ENCODE data around the gene TATDN2. TPM values are rescaled to one million over a fixed set of nuclear protein-coding genes. Genes with fewer than 3 reads are reported as not detected.

The TATDN2 gene
- total RNA-seq, 4 donors from 2014 or later = 22.7 to 59.7 (median 28.2) TPM

- H3K27ac ChIP-seq = no peak overlapping the region
- no peaks in the 10 kb centered on the region for H3K27me3 ChIP-seq
- no peak overlapping the region for H3K4me3 ChIP-seq
- peaks cover 0 to 11% (median 2%) of the 10 kb centered on the region in 4 donors for H3K4me1 ChIP-seq
- 82 to 100% methylated on average over 1 to 3 of the region's 3 CpGs for WGBS, 2 donors (ENCODE audit: low coverage in 1 of 2)
- intact Hi-C loops (cut with DNase I; ENCODE audit: low total_unique reads) (no loop called here), in situ Hi-C loops (cut with MboI; ENCODE audit: low pct_ligation_motif_present in 1 of 4, low pct_unique_long_range_greater_than_20kb in 1 of 4, low sequenced_read_pairs in 3 of 4) (loop anchor here in 2 of 4 donors (25.0 kb wide), 1 partner anchor 257 kb away; the partner anchor contains the start of gene EMC3 (in 2 of the 2))
- H3K36me3 ChIP-seq = no peaks in the 10 kb centered on the region
- TF ChIP-seq POLR2AphosphoS5 (IDR thresholded peaks at IDR 0.05) (no peak), POLR2A (IDR thresholded peaks at IDR 0.05) (no peak), EP300 (IDR thresholded peaks at IDR 0.05; ENCODE audit: low read depth) (no peak)
- TF ChIP-seq, protein P1, sequence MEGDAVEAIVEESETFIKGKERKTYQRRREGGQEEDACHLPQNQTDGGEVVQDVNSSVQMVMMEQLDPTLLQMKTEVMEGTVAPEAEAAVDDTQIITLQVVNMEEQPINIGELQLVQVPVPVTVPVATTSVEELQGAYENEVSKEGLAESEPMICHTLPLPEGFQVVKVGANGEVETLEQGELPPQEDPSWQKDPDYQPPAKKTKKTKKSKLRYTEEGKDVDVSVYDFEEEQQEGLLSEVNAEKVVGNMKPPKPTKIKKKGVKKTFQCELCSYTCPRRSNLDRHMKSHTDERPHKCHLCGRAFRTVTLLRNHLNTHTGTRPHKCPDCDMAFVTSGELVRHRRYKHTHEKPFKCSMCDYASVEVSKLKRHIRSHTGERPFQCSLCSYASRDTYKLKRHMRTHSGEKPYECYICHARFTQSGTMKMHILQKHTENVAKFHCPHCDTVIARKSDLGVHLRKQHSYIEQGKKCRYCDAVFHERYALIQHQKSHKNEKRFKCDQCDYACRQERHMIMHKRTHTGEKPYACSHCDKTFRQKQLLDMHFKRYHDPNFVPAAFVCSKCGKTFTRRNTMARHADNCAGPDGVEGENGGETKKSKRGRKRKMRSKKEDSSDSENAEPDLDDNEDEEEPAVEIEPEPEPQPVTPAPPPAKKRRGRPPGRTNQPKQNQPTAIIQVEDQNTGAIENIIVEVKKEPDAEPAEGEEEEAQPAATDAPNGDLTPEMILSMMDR (IDR thresholded peaks at IDR 0.05) = no peak
- H3K9me3 ChIP-seq = no peaks in the 10 kb centered on the region
- DNase-seq = no peak
Measured at GRCh38 chr3:10244009-10244408, 4.2 kb upstream of the TATDN2 start.

- in situ Hi-C loops (cut with MboI; ENCODE audit: low pct_ligation_motif_present in 1 of 4, low pct_unique_long_range_greater_than_20kb in 1 of 4, low sequenced_read_pairs in 3 of 4) (loop anchor here in 2 of 4 donors (25.0 kb wide), 1 partner anchor 258 kb away; the partner anchor contains the start of gene EMC3 (in 2 of the 2)), intact Hi-C loops (cut with DNase I; ENCODE audit: low total_unique reads) (no loop called here)
- 82 to 86% methylated on average over 2 to 6 of the region's 6 CpGs for WGBS, 2 donors (ENCODE audit: low coverage in 1 of 2)
- Histone ChIP-seq H3K36me3 (no peaks in the 10 kb centered on the region), H3K27me3 (no peaks in the 10 kb centered on the region), H3K4me3 (no peak overlapping the region), H3K9me3 (no peaks in the 10 kb centered on the region), H3K27ac (no peak overlapping the region), H3K4me1 (peaks cover 9 to 21% (median 11%) of the 10 kb centered on the region in 4 donors)
- DNase-seq = no peak
- TF ChIP-seq, protein P1 (IDR thresholded peaks at IDR 0.05) = no peak
- no peak for TF ChIP-seq POLR2AphosphoS5 (IDR thresholded peaks at IDR 0.05)
- no peak for TF ChIP-seq POLR2A (IDR thresholded peaks at IDR 0.05)
- no peak for TF ChIP-seq EP300 (IDR thresholded peaks at IDR 0.05; ENCODE audit: low read depth)
Measured at GRCh38 chr3:10245081-10245712, 3.1 kb upstream of the TATDN2 start.

GRCh38 chr3:10247679-10248183 is 528 bp upstream of the TATDN2 start:
- Histone ChIP-seq H3K27me3 (no peaks in the 10 kb centered on the region), H3K27ac (peak overlapping the region; percentile 91 to 94 (median 92)), H3K9me3 (no peaks in the 10 kb centered on the region), H3K4me3 (peak overlapping the region; percentile 23 to 95 (median 80)), H3K4me1 (peaks cover 18 to 35% (median 23%) of the 10 kb centered on the region in 4 donors), H3K36me3 (peaks cover 0 to 7% (median 0%) of the 10 kb centered on the region in 4 donors)
- in situ Hi-C loops (cut with MboI; ENCODE audit: low pct_ligation_motif_present in 1 of 4, low pct_unique_long_range_greater_than_20kb in 1 of 4, low sequenced_read_pairs in 3 of 4) (loop anchor here in 2 of 4 donors (25.0 kb wide), 1 partner anchor 260 kb away; the partner anchor contains the start of gene EMC3 (in 2 of the 2)), intact Hi-C loops (cut with DNase I; ENCODE audit: low total_unique reads) (no loop called here)
- DNase-seq = no peak
- no peak for TF ChIP-seq EP300 (IDR thresholded peaks at IDR 0.05; ENCODE audit: low read depth)
- no peak for TF ChIP-seq POLR2A (IDR thresholded peaks at IDR 0.05)
- TF ChIP-seq, protein P1 (IDR thresholded peaks at IDR 0.05) = no peak
- no peak for TF ChIP-seq POLR2AphosphoS5 (IDR thresholded peaks at IDR 0.05)
- 51 to 58% methylated on average over 12 to 14 of the region's 14 CpGs for WGBS, 2 donors (ENCODE audit: low coverage in 1 of 2)

- intact Hi-C loops (cut with DNase I; ENCODE audit: low total_unique reads) = no loop called here
- no peak for TF ChIP-seq POLR2A (IDR thresholded peaks at IDR 0.05)
- TF ChIP-seq EP300 (IDR thresholded peaks at IDR 0.05; ENCODE audit: low read depth) = no peak
- TF ChIP-seq, protein P1 (IDR thresholded peaks at IDR 0.05) = no peak
- TF ChIP-seq POLR2AphosphoS5 (IDR thresholded peaks at IDR 0.05) = no peak
Measured at GRCh38 chr3:10248984-10249748, 907 bp downstream of the TATDN2 start.

More at GRCh38 chr3:10248984-10249748, 907 bp downstream of the TATDN2 start:
- Histone ChIP-seq H3K4me1 (peaks cover 18 to 35% (median 23%) of the 10 kb centered on the region in 4 donors), H3K4me3 (peak overlapping the region; percentile 75 to 95 (median 80)), H3K36me3 (peaks cover 0 to 7% (median 0%) of the 10 kb centered on the region in 4 donors), H3K9me3 (no peaks in the 10 kb centered on the region), H3K27me3 (no peaks in the 10 kb centered on the region), H3K27ac (peak overlapping the region; percentile 91 to 94 (median 92))
- peak; percentile 44 for DNase-seq
- in situ Hi-C loops (cut with MboI; ENCODE audit: low pct_ligation_motif_present in 1 of 4, low pct_unique_long_range_greater_than_20kb in 1 of 4, low sequenced_read_pairs in 3 of 4) = loop anchor here in 2 of 4 donors (25.0 kb wide), 1 partner anchor 262 kb away; the partner anchor contains the start of gene EMC3 (in 2 of the 2)
- 1 to 10% methylated on average over 2 to 32 of the region's 32 CpGs for WGBS, 2 donors (ENCODE audit: low coverage in 1 of 2)

Measured in transverse colon (tissue), 4 donors.